ENCODE data around the gene CAMK2D.

GRCh38 chr4:113404167-113404571, 357.4 kb downstream of the CAMK2D start:
- TF ChIP-seq EZH2 (IDR thresholded peaks at IDR 0.05; ENCODE audit: low read depth) (no peak), CTCF (conservative IDR thresholded peaks at IDR 0.05) (no peak)

Data from PC-9 (cell line).